GM21528 (cell line): ENCODE results near the gene GCN1.
A peak's percentile ranks its signal among the peaks of the same experiment; 100 is the strongest.

Experiments
- ATAC-seq: cut with Tn5 transposase; IDR thresholded peaks from one replicate; pipeline ENCODE4 v1.9.1; 2021; ENCODE audit warnings: mild to moderate bottlenecking, moderate library complexity; ENCODE audit not compliant: unreplicated experiment, low FRiP score

The GCN1 gene

GRCh38 chr12:120101617-120102016 lies 92.9 kb downstream of the GCN1 start:
- ATAC-seq, result no peak

- no peak for ATAC-seq
Observed at GRCh38 chr12:120101182-120101581, 93.3 kb downstream of the GCN1 start.

GRCh38 chr12:120100630-120101029 lies 93.9 kb downstream of the GCN1 start:
- ATAC-seq, result no peak

- ATAC-seq, result no peak
Observed at GRCh38 chr12:120099738-120100137, 94.8 kb downstream of the GCN1 start.

DNA sequence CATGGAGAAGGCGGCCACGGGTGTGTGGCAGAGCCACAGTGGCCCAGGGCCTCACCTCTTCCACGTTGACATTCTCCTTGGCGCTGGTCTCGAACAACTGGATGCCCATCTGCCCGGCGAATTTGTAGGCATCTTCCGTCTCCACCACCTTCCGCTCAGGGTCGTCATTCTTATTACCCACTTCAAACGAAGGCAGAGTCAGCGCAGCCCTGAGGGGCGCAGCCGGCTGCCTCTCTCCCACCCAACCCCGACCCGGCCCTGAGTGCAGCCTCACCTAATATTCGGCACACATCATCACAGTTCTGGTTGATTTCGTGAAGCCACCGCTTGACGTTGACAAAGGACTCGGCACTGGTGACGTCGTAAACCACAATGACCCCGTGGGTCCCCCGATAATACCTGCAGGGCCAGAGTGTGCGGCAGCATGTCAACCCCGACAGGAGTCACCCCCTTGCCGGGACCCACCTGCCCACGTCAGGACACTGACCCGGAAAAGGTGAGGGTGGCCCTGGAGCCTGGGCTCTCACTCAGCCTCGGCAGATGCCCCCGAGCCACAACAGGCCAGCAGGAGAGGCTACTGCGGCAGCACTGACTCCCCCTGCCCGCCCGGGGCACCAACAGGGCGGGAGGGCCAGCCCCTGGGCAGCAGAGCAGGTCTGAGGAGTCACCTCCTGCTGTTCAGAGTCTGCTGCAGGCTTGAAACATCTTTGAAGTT lies 95.6 kb downstream of the GCN1 start:
- ATAC-seq, result no peak

GRCh38 chr12:120096671-120097202 lies 97.8 kb downstream of the GCN1 start:
- no peak for ATAC-seq

DNA sequence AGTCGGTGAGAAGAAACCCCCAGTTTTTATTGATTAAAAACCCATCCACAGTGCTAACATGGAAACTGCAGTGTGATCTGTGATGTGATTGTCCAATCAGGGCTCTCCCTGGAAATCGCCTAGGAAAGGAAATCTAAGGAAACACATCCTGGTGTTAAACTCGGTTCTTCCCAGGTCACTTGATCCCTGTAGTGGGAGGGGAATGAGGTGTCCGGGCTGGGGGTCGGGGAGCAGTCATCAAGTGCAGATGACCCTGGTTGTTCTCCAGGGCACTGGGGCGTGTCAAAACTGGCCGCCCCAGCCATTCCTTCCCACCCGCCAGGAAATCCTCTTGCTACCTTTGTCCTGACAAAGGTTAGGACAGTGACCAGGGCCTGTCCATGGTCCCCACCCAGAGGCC lies 98.8 kb downstream of the GCN1 start:
- ATAC-seq, result no peak

DNA sequence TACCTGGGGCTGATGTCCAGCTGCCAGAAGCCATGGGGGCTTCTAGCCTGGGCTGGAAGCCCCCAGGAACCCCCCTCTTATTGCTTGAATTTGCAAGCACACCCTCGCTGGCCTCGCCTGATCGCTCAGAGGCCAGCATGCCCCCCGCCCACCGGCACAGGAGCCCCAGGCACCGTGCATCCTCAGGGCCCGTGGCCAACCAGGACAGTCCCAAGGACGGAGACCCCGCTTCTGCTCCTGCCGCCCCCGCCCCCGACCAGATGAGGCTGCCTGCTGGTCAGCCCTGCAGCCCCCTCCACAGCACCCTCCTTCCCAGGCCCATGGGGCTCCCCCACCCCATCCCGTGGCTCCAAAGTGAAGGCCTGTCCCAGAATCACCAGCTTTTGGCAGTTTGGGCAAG lies 99.2 kb downstream of the GCN1 start:
- no peak for ATAC-seq

DNA sequence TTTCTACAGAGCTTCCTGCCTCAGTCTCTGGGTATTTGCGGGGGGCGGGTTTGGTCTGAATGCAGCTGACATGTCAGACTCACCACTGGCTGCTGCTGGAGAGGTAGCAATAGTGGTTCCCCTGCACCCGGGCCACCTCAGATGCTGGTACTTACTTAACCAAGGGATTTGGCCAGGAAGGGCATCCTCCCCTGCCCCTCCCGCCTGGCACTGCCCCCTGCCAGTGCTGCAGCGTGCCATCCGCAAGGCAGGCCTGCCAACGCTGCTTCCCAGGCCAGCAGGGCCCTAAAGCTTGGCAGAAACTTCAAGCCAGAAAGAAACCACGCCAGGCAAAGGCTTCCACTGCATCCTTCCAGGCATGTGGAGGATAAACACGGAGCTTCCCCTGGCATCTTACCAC lies 100.0 kb downstream of the GCN1 start:
- no peak for ATAC-seq

GRCh38 chr12:120093592-120094355 lies 100.7 kb downstream of the GCN1 start:
- no peak for ATAC-seq

DNA sequence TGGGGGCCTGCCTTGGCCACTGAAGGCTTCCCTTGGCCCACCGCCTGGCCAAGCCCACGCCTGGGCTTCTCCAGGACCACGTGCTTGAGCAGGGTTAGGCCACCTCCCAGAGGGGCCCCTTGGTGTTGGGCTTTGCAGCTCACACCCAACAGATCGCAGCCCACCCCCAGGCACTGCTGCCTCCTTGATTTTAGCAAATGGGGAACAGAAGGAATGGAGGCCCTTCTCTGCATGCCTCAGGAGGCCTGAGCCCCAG lies 101.3 kb downstream of the GCN1 start:
- ATAC-seq, result no peak

DNA sequence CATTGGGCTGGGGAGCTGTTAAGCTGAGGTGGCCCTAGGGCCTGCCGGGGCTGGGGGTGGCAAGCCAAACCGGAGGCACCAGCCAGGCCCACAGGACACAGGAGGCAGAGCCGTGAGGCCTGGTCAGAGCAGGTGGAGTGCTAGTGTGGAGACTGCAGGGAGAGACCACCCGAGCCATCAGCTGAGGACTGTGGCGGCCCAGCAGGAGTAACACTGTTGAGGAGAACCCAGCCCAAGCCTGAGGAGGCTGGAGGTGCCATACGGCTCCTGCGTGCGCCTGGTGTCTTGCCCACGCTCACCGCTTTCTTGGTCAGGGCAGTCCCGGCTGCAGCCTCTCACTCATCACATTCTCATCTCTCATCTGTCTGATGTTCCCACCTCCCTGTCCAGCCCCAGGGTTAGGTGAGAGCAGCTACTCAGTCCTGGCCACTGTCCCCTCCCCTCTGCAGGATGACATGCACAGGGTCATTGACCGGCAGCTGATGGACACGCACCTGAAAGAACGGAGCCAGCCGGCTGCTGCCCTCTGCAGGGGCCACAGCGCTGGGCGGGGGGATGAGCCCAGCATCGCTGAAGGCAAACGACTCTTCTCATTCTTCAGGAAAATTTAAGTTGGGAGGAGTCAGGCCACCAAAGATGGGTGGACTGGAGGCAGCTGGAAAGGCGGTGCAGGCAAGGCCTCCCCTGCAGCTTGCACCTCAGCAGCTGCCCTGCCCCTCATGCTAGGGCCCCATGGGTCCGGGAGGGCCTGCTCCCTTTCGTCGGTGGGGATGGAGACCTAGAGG lies 101.8 kb downstream of the GCN1 start:
- ATAC-seq, result no peak

GRCh38 chr12:120091371-120092090 lies 103.0 kb downstream of the GCN1 start:
- ATAC-seq, result no peak

GRCh38 chr12:120090626-120091295 lies 103.8 kb downstream of the GCN1 start:
- ATAC-seq, result no peak

DNA sequence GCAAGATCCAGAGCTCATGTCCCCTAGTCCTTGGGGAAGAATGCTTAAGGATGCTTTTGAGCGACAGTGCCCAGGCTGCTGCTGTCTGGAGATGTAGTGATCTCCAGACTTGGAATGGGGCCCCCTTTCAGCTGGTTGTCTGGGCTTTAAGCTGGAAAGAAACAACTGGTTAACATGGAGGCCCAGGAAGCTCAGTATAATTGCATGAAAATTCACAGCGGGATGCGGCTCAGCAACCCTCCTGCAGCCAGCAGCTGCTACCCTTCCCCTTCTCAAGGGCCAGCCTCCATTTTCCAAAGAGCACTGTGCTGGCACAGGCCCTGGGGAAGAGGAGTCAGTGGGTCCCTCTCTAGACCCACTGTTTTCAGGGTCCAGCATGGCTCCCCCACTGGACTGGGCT lies 104.3 kb downstream of the GCN1 start:
- ATAC-seq, result no peak

GRCh38 chr12:120089796-120090195 lies 104.7 kb downstream of the GCN1 start:
- no peak for ATAC-seq

GRCh38 chr12:120089105-120089504 lies 105.4 kb downstream of the GCN1 start:
- no peak for ATAC-seq

DNA sequence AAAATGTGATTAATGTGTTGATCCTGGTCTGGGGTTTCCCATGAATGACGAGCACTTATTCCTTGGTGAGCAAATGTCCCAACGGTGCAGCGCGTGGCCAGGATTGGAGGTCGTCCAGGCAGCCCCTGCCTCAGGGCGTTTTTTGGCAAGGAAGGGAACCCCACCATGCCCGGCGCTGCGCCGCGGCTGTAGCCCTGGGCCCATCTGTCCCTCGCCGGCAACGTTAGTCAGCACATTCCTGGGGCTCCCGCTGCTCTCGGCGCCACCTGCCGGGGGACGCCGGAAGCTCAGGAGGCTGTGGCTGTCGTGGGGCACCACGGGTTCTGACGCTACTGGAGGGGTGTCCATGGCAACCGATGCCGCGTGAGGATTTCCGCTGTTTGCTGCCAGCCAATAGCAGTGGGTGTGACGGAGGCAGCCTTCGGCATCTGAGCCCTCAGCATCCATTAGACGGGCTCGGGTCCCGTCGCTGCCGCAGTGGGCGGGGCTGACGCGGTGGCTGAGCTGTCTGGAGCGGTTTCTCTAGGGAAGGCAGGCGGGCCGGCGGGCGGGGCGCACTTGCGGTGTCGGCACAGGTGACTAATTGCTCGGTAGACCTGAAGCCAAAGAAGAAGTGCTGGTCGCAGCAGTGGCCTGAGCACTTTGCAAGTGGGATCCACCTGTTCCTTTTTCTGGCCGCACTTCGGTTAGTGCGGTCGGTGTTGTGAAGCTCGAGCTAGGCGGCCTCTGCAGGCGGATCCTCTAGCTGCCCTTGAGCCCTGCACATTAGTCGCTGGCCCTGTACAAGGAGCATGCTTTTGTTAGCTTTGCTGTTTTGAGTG lies 107.5 kb downstream of the GCN1 start:
- peak; percentile 96 for ATAC-seq

DNA sequence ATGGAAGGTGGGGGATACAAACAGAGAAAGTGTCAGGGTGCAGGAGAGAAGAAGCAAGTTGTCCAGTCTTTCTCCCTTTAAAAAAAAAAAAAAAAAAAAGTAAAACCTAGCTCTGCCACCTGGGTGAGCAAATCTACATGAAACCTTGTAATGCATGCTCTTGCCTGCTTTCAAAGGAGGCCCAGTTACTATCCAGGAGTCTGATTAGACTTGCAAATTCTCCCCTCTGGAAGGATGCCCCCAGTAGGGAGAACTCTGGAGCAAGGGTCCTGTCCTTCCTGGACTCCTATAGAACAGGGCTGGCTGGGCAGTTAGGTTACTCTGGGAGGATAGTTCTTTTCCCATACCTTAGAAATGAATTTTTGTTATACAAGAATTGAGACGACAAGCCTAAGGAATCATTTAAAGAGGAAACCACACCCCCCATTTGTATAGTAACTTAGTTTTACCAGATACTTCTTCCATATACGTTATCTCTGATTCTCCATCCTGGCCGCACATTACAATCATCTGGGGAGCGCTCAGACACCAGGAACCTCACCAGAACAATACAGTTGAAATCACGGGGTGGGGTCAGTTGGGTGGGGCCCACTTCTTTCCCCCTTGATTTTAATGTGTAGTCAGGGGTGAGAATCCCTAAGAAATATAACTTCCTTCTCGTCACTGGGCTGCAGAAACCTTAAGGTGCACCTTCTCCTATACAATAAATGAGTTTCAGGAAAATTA lies 108.4 kb downstream of the GCN1 start:
- no peak for ATAC-seq
